A673 (cell line): ENCODE data around the gene NPR3.

ENCODE experiments used
- EZH2 ChIP-seq: fragments of 200-600 bp; sonication (generic); IDR thresholded peaks from 2 replicates; pipeline ENCODE4 v1.6.1; 2017; ENCODE audit warnings: borderline replicate concordance, low read depth, mild to moderate bottlenecking, mixed read lengths, antibody characterized with exemption, low read length; ENCODE audit not compliant: poor library complexity, severe bottlenecking
- TF ChIP-seq, protein P1 (sequence below): fragments of 300-800, 200-600 bp; sonication (generic); conservative IDR thresholded peaks from 2 replicates; pipeline ENCODE4 v1.5.1; 2017; ENCODE audit warnings: low read depth, mild to moderate bottlenecking, antibody characterized with exemption, low read length, moderate library complexity, mixed read lengths

DNA sequence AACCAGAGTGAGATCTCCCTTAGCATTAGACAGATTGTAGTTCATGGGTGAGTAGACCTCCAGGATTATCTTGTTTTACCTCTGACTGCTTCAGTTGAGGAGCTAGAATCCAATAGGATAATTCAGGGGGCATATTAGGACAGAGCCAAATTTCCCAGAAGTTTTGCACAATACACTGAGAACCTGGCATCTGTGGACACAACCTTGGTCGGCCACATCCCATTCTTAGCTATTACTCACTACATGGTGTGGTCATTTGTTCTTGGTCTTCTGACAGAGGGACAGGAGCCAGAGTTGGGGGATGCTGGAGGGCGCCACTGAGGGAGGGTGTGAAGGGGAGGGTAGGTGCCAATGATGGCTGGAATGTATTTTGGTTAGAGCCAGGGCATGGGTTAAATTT, 66.6 kb downstream of the NPR3 start:
- TF ChIP-seq, protein P1, sequence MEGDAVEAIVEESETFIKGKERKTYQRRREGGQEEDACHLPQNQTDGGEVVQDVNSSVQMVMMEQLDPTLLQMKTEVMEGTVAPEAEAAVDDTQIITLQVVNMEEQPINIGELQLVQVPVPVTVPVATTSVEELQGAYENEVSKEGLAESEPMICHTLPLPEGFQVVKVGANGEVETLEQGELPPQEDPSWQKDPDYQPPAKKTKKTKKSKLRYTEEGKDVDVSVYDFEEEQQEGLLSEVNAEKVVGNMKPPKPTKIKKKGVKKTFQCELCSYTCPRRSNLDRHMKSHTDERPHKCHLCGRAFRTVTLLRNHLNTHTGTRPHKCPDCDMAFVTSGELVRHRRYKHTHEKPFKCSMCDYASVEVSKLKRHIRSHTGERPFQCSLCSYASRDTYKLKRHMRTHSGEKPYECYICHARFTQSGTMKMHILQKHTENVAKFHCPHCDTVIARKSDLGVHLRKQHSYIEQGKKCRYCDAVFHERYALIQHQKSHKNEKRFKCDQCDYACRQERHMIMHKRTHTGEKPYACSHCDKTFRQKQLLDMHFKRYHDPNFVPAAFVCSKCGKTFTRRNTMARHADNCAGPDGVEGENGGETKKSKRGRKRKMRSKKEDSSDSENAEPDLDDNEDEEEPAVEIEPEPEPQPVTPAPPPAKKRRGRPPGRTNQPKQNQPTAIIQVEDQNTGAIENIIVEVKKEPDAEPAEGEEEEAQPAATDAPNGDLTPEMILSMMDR = no peak
- no peak for TF ChIP-seq EZH2
